ENCODE measurements around the gene DYNLT4. TPM values are rescaled to one million over a fixed set of nuclear protein-coding genes. Genes with fewer than 3 reads are reported as not detected.
"Not testable (repeated sequence)": the region's sequence is repeated elsewhere in the genome, so short reads cannot be mapped to it uniquely, and the experiment has no call there.

Gene DYNLT4
- total RNA-seq, 1 experiment from 2014 or later, result not detected

- Histone ChIP-seq H3K9me3 (no peaks in the 10 kb centered on the region), H3K27me3 (no peaks in the 10 kb centered on the region), H3K4me3 (no peak overlapping the region), H3K36me3 (peaks cover 32% of the 10 kb centered on the region)
- DNase-seq, result no peak
Measured at GRCh38 chr1:44803312-44804095, 3.6 kb downstream of the DYNLT4 start.

GRCh38 chr1:44803062-44803311, 4.2 kb downstream of the DYNLT4 start:
- Histone ChIP-seq H3K4me3 (no peak overlapping the region), H3K36me3 (peaks cover 32% of the 10 kb centered on the region)

GRCh38 chr1:44802306-44803061, 4.7 kb downstream of the DYNLT4 start:
- H3K36me3 ChIP-seq, result peaks cover 32% of the 10 kb centered on the region
- H3K4me3 ChIP-seq, result no peak overlapping the region
- no peak for DNase-seq
- H3K27me3 ChIP-seq, result no peaks in the 10 kb centered on the region
- no peaks in the 10 kb centered on the region for H3K9me3 ChIP-seq

More at GRCh38 chr1:44803062-44803311, 4.2 kb downstream of the DYNLT4 start:
- Histone ChIP-seq H3K9me3 (no peaks in the 10 kb centered on the region), H3K27me3 (no peaks in the 10 kb centered on the region)
- no peak for DNase-seq

- Histone ChIP-seq H3K27me3 (no peaks in the 10 kb centered on the region), H3K36me3 (peaks cover 32% of the 10 kb centered on the region), H3K4me3 (peak overlapping the region; percentile 62), H3K9me3 (no peaks in the 10 kb centered on the region)
- DNase-seq, result no peak
Measured at GRCh38 chr1:44801491-44802305, 5.5 kb downstream of the DYNLT4 start.

- no peaks in the 10 kb centered on the region for H3K27me3 ChIP-seq
- H3K36me3 ChIP-seq, result peaks cover 22% of the 10 kb centered on the region
- H3K4me3 ChIP-seq, result peak within 1 kb of the TSS; percentile 62
- H3K9me3 ChIP-seq, result no peaks in the 10 kb centered on the region
- DNase-seq, result peak; percentile 96
Measured at GRCh38 chr1:44799770-44800584, 7.2 kb downstream of the DYNLT4 start, which contains the start of gene PLK3. PLK3 (plus strand) TSS chr1:44800377; CDS start chr1:44800464, 87 bp downstream.

GRCh38 chr1:44798481-44799365, 8.4 kb downstream of the DYNLT4 start:
- no peak for DNase-seq
- H3K27me3 ChIP-seq, result no peaks in the 10 kb centered on the region
- H3K36me3 ChIP-seq, result peaks cover 12% of the 10 kb centered on the region
- H3K9me3 ChIP-seq, result no peaks in the 10 kb centered on the region
- H3K4me3 ChIP-seq, result no peak overlapping the region

- not testable (repeated sequence) for H3K27me3 ChIP-seq, H3K36me3 ChIP-seq, H3K9me3 ChIP-seq, H3K4me3 ChIP-seq, DNase-seq
Measured at GRCh38 chr1:44797886-44798285, 9.3 kb downstream of the DYNLT4 start.

GRCh38 chr1:44792736-44793502, 14.2 kb downstream of the DYNLT4 start:
- no peaks in the 10 kb centered on the region for H3K27me3 ChIP-seq
- no peaks in the 10 kb centered on the region for H3K36me3 ChIP-seq
- H3K9me3 ChIP-seq, result no peaks in the 10 kb centered on the region
- no peak for DNase-seq
- no peak overlapping the region for H3K4me3 ChIP-seq

GRCh38 chr1:44790968-44791801, 16.0 kb downstream of the DYNLT4 start:
- no peaks in the 10 kb centered on the region for H3K27me3 ChIP-seq
- no peaks in the 10 kb centered on the region for H3K9me3 ChIP-seq
- no peak overlapping the region for H3K4me3 ChIP-seq
- no peak for DNase-seq
- H3K36me3 ChIP-seq, result no peaks in the 10 kb centered on the region

- DNase-seq, result no peak
- H3K36me3 ChIP-seq, result no peaks in the 10 kb centered on the region
Measured at GRCh38 chr1:44788120-44788860, 18.9 kb downstream of the DYNLT4 start, which contains the start of gene BEST4. BEST4 (minus strand) TSS chr1:44788170; CDS start chr1:44787705, 465 bp downstream.

GRCh38 chr1:44787506-44787905, 19.6 kb downstream of the DYNLT4 start:
- Histone ChIP-seq H3K36me3 (no peaks in the 10 kb centered on the region), H3K4me3 (no peak overlapping the region), H3K27me3 (no peaks in the 10 kb centered on the region), H3K9me3 (no peaks in the 10 kb centered on the region)
- no peak for DNase-seq

More at GRCh38 chr1:44788120-44788860, 18.9 kb downstream of the DYNLT4 start, which contains the start of gene BEST4:
- no peaks in the 10 kb centered on the region for H3K9me3 ChIP-seq
- H3K27me3 ChIP-seq, result no peaks in the 10 kb centered on the region
- H3K4me3 ChIP-seq, result no peak within 1 kb of the TSS

GRCh38 chr1:44786841-44787426, 20.2 kb downstream of the DYNLT4 start:
- peaks cover 4% of the 10 kb centered on the region for H3K36me3 ChIP-seq
- H3K9me3 ChIP-seq, result no peaks in the 10 kb centered on the region
- H3K4me3 ChIP-seq, result no peak overlapping the region
- DNase-seq, result no peak
- H3K27me3 ChIP-seq, result no peaks in the 10 kb centered on the region

GRCh38 chr1:44786138-44786840, 20.9 kb downstream of the DYNLT4 start:
- no peak for DNase-seq
- Histone ChIP-seq H3K9me3 (no peaks in the 10 kb centered on the region), H3K27me3 (no peaks in the 10 kb centered on the region), H3K4me3 (no peak overlapping the region), H3K36me3 (peaks cover 10% of the 10 kb centered on the region)
